ENCODE results near the gene PTPRN2. TPM values are rescaled to one million over a fixed set of nuclear protein-coding genes. Genes with fewer than 3 reads are reported as not detected.

Gene PTPRN2
- total and polyA plus RNA-seq, 9 of the 15 experiments (the other 6 are each of a cell fraction or from before 2014, with no cell fraction given) = not detected

GRCh38 chr7:157954901-157955300, 632.7 kb downstream of the PTPRN2 start:
- Histone ChIP-seq H3K9me1 (ENCODE audit: control insufficient read depth, insufficient read depth, low read length) (no peaks in the 10 kb centered on the region), H3K9ac (ENCODE audit: insufficient read depth in 1 of 2, low read depth in 2 of 2, low read length in 2 of 2) (no peak overlapping the region), H3K27ac (ENCODE audit: extremely low read depth, low read depth, low read length) (no peak overlapping the region), H3K79me2 (ENCODE audit: control insufficient read depth, insufficient read depth, low read length) (no peaks in the 10 kb centered on the region), H3K4me1 (replicated peaks in 1 of 2; ENCODE audit: control insufficient read depth in 2 of 2, insufficient read depth in 2 of 2, low read length in 2 of 2) (no peaks in the 10 kb centered on the region), H4K20me1 (replicated peaks; ENCODE audit: control insufficient read depth, insufficient read depth, low read length) (no peaks in the 10 kb centered on the region), H3K27me3 (ENCODE audit: control insufficient read depth in 2 of 2, insufficient read depth in 2 of 2, low read length in 2 of 2) (peaks cover 0 to 36% of the 10 kb centered on the region in 2 experiments; a peak in 2 of 5 replicates), H3K36me3 (ENCODE audit: control insufficient read depth, insufficient read depth, low read length) (no peaks in the 10 kb centered on the region), H3K4me2 (ENCODE audit: insufficient read depth, low read length) (no peak overlapping the region), H3K4me3 (no peak overlapping the region), H3K9me3 (replicated peaks; ENCODE audit: control insufficient read depth, insufficient read depth, low read depth, low read length) (no peaks in the 10 kb centered on the region), H2AFZ (ENCODE audit: low read depth, low read length) (no peak overlapping the region)
- ATAC-seq (no peak), DNase-seq (ENCODE audit: extremely low read depth in 1 of 4, low spot score in 3 of 4) (no peak), FAIRE-seq (no peak)
- no TSS peak for BruUV-seq (replicated peaks)
- 0% methylated on average over 7 of the region's 7 CpGs for WGBS (ENCODE audit: insufficient coverage, low coverage, missing lambda C conversion rate)
- CTCF ChIA-PET (ENCODE audit: low intra/inter-chr PET ratio) = no interaction called here
- in situ Hi-C loops (cut with MboI) (no loop called here), intact Hi-C loops (cut with micrococcal nuclease) (no loop called here)
- TF ChIP-seq HNRNPL (IDR thresholded peaks at IDR 0.05; ENCODE audit: low read depth, low read length) (no peak), ZNF740 (CRISPR knock-in tag; IDR thresholded peaks at IDR 0.05) (no peak), ZNF740 (tag; IDR thresholded peaks at IDR 0.05) (no peak), FOXA3 (CRISPR knock-in tag; conservative IDR thresholded peaks at IDR 0.05 in 1 of 2, IDR thresholded peaks at IDR 0.05 in 1 of 2) (no peak), ZNF780A (CRISPR knock-in tag; IDR thresholded peaks at IDR 0.05) (no peak), HES1 (IDR thresholded peaks at IDR 0.05; ENCODE audit: low read depth) (no peak), FUS (optimal IDR thresholded peaks at IDR 0.05; ENCODE audit: low read depth, low read length) (no peak), MYBL2 (IDR thresholded peaks at IDR 0.05; ENCODE audit: low read depth) (no peak), MYBL2 (CRISPR knock-in tag; IDR thresholded peaks at IDR 0.05; ENCODE audit: borderline replicate concordance) (no peak)
- POLR2A ChIA-PET = no interaction called here
